Measurements from ENCODE around the gene SYT1. TPM values are rescaled to one million over a fixed set of nuclear protein-coding genes. Genes with fewer than 3 reads are reported as not detected.

The SYT1 gene
- total RNA-seq, 1 donor from 2014 or later = 35.5 TPM

DNA sequence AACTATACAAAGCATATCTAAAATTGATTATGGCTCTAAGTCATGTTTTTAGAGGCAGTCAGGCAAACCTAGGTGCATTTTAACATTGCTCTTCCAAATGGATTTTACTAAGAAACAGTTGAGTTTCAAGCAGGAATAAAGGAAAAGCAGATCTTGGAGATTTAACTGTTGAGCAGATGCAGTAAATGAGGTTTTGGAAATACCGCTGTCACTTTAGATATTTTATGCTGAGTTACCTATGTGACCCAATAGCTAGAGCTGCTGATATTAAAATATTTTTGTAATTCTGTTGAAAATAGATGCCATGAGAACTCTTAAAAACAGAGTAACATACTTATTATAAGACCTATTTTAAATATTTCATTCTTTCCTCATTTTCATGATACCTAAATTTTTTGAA is 181.4 kb downstream of the SYT1 start:
- TF ChIP-seq, protein P1, sequence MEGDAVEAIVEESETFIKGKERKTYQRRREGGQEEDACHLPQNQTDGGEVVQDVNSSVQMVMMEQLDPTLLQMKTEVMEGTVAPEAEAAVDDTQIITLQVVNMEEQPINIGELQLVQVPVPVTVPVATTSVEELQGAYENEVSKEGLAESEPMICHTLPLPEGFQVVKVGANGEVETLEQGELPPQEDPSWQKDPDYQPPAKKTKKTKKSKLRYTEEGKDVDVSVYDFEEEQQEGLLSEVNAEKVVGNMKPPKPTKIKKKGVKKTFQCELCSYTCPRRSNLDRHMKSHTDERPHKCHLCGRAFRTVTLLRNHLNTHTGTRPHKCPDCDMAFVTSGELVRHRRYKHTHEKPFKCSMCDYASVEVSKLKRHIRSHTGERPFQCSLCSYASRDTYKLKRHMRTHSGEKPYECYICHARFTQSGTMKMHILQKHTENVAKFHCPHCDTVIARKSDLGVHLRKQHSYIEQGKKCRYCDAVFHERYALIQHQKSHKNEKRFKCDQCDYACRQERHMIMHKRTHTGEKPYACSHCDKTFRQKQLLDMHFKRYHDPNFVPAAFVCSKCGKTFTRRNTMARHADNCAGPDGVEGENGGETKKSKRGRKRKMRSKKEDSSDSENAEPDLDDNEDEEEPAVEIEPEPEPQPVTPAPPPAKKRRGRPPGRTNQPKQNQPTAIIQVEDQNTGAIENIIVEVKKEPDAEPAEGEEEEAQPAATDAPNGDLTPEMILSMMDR (conservative IDR thresholded peaks at IDR 0.05) = no peak
- Mint-ChIP-seq H3K36me3 (no peaks in the 10 kb centered on the region), H3K4me3 (peak overlapping the region; percentile 85), H3K27me3 (no peaks in the 10 kb centered on the region), H3K27ac (peak overlapping the region; percentile 95), H3K9me3 (no peaks in the 10 kb centered on the region), H3K4me1 (ENCODE audit: unreplicated experiment) (no peaks in the 10 kb centered on the region)
- no peak for DNase-seq (ENCODE audit: extremely low spot score, unreplicated experiment)

DNA sequence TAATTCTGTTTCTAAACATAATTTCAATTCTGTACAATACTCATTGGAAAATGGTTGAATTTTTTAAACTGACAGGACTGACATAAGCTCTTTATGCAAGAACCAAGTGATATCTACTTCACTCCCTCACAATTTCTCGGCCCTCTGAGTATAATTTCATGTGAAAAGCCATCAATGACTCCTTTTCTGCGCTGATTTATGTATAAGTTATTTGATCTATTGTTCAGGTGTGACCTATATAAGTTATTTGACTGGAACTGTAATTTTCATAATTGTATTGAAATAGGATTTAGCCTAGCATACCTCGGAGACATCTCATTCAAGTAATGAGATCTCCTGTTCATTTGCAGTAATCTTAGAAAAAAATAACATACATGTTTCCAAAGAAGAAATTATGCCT is 184.4 kb downstream of the SYT1 start:
- H3K4me3 Mint-ChIP-seq = no peak overlapping the region
- H3K4me1 Mint-ChIP-seq (ENCODE audit: unreplicated experiment) = no peaks in the 10 kb centered on the region

GRCh38 chr12:79053394-79053793 is 188.8 kb downstream of the SYT1 start:
- H3K4me1 Mint-ChIP-seq (ENCODE audit: unreplicated experiment) = peaks cover 3% of the 10 kb centered on the region
- no peaks in the 10 kb centered on the region for H3K36me3 Mint-ChIP-seq
- TF ChIP-seq, protein P1 (conservative IDR thresholded peaks at IDR 0.05) = no peak
- no peaks in the 10 kb centered on the region for H3K9me3 Mint-ChIP-seq
- no peak for DNase-seq (ENCODE audit: extremely low spot score, unreplicated experiment)
- no peak overlapping the region for H3K27ac Mint-ChIP-seq
- H3K27me3 Mint-ChIP-seq = no peaks in the 10 kb centered on the region
- H3K4me3 Mint-ChIP-seq = no peak overlapping the region

More for the DNA sequence above, 184.4 kb downstream of the SYT1 start:
- Mint-ChIP-seq H3K27ac (no peak overlapping the region), H3K27me3 (no peaks in the 10 kb centered on the region), H3K36me3 (no peaks in the 10 kb centered on the region), H3K9me3 (no peaks in the 10 kb centered on the region)
- no peak for DNase-seq (ENCODE audit: extremely low spot score, unreplicated experiment)
- TF ChIP-seq, protein P1 (conservative IDR thresholded peaks at IDR 0.05) = no peak

GRCh38 chr12:79055926-79056674 is 191.5 kb downstream of the SYT1 start:
- Mint-ChIP-seq H3K9me3 (no peaks in the 10 kb centered on the region), H3K36me3 (no peaks in the 10 kb centered on the region), H3K4me1 (ENCODE audit: unreplicated experiment) (peaks cover 8% of the 10 kb centered on the region), H3K27me3 (no peaks in the 10 kb centered on the region), H3K4me3 (no peak overlapping the region), H3K27ac (no peak overlapping the region)
- no peak for DNase-seq (ENCODE audit: extremely low spot score, unreplicated experiment)
- TF ChIP-seq, protein P1 (conservative IDR thresholded peaks at IDR 0.05) = no peak

- no peak overlapping the region for H3K27ac Mint-ChIP-seq
- no peaks in the 10 kb centered on the region for H3K27me3 Mint-ChIP-seq
- H3K9me3 Mint-ChIP-seq = no peaks in the 10 kb centered on the region
- no peaks in the 10 kb centered on the region for H3K36me3 Mint-ChIP-seq
- no peak for DNase-seq (ENCODE audit: extremely low spot score, unreplicated experiment)
- TF ChIP-seq, protein P1 (conservative IDR thresholded peaks at IDR 0.05) = no peak
- H3K4me3 Mint-ChIP-seq = no peak overlapping the region
- peaks cover 8% of the 10 kb centered on the region for H3K4me1 Mint-ChIP-seq (ENCODE audit: unreplicated experiment)
Measured at GRCh38 chr12:79056775-79057174, 192.2 kb downstream of the SYT1 start.

Data from type B pancreatic cell (in vitro differentiated cells).